H9 (cell line): ENCODE results near the gene DRICH1. TPM values are rescaled to one million over a fixed set of nuclear protein-coding genes. Genes with fewer than 3 reads are reported as not detected.
"Not testable (repeated sequence)": the region's sequence is repeated elsewhere in the genome, so short reads cannot be mapped to it uniquely, and the experiment has no call there.

ENCODE experiments used
- DNase-seq: peaks from one replicate; pipeline ENCODE4 v3.0.0-alpha.2; 2017
- H2AFZ ChIP-seq: one replicate; pipeline ENCODE4 v1.6.1; 2013; ENCODE audit warnings: mild to moderate bottlenecking, low read length, control low read depth, moderate library complexity
- H2AK5ac ChIP-seq: 2 replicates; pipeline ENCODE4 v1.6.1; 2013; ENCODE audit warnings: low read length, control low read depth, mixed read lengths; ENCODE audit not compliant: insufficient read length
- H2BK120ac ChIP-seq: one replicate; pipeline ENCODE4 v1.6.1; 2013; ENCODE audit warnings: low read depth, mild to moderate bottlenecking, low read length, control low read depth, inconsistent platforms; ENCODE audit not compliant: poor library complexity, severe bottlenecking
- H2BK12ac ChIP-seq: 2 replicates; pipeline ENCODE4 v1.6.1; 2013; ENCODE audit warnings: low read length, control low read depth, mixed read lengths, low read depth; ENCODE audit not compliant: insufficient read length
- H2BK15ac ChIP-seq: 2 replicates; pipeline ENCODE4 v1.6.1; 2013; ENCODE audit warnings: low read depth, low read length, control low read depth
- H2BK20ac ChIP-seq: one replicate; pipeline ENCODE4 v1.6.1; 2013; ENCODE audit warnings: low read depth, mild to moderate bottlenecking, low read length, control low read depth, inconsistent platforms; ENCODE audit not compliant: poor library complexity, severe bottlenecking
- H2BK5ac ChIP-seq: 2 replicates; pipeline ENCODE4 v1.6.1; 2013; ENCODE audit warnings: low read length, control low read depth, mixed read lengths; ENCODE audit not compliant: insufficient read length
- H3K14ac ChIP-seq: 2 replicates; pipeline ENCODE4 v1.6.1; 2013; ENCODE audit warnings: low read length, control low read depth; ENCODE audit not compliant: insufficient read depth
- H3K18ac ChIP-seq: 2 replicates; pipeline ENCODE4 v1.6.1; 2013; ENCODE audit warnings: low read depth, mild to moderate bottlenecking, mixed read lengths, low read length, control low read depth; ENCODE audit not compliant: insufficient read length
- H3K23ac ChIP-seq: 2 replicates; pipeline ENCODE4 v1.6.1; 2013; ENCODE audit warnings: low read length, control low read depth, mixed read lengths, low read depth; ENCODE audit not compliant: insufficient read length
- H3K23me2 ChIP-seq: 2 replicates; pipeline ENCODE4 v1.6.1; 2013; ENCODE audit warnings: low read depth, mild to moderate bottlenecking, mixed read lengths, low read length, control low read depth; ENCODE audit not compliant: insufficient read length, poor library complexity, severe bottlenecking
- H3K27ac ChIP-seq: 2 replicates; pipeline ENCODE4 v1.5.1; 2013; ENCODE audit warnings: low read length, control low read depth, mixed read lengths, low read depth; ENCODE audit not compliant: insufficient read length
- H3K27me3 ChIP-seq: 2 replicates; pipeline ENCODE4 v1.6.1; 2013; ENCODE audit warnings: low read length, control low read depth, inconsistent platforms; ENCODE audit not compliant: insufficient read depth
- H3K4ac ChIP-seq: 2 replicates; pipeline ENCODE4 v1.6.1; 2013; ENCODE audit warnings: low read depth, mild to moderate bottlenecking, control low read depth, inconsistent platforms, low read length, moderate library complexity
- H3K4me1 ChIP-seq: 2 replicates; pipeline ENCODE4 v1.6.1; 2013; ENCODE audit warnings: low read length, control low read depth, inconsistent platforms; ENCODE audit not compliant: insufficient read depth
- H3K4me2 ChIP-seq: 2 replicates; pipeline ENCODE4 v1.6.1; 2013; ENCODE audit warnings: low read length, control low read depth, mixed read lengths; ENCODE audit not compliant: insufficient read length, insufficient read depth
- H3K56ac ChIP-seq: 2 replicates; pipeline ENCODE4 v1.6.1; 2013; ENCODE audit warnings: low read depth, mild to moderate bottlenecking, mixed read lengths, low read length, control low read depth; ENCODE audit not compliant: insufficient read length
- H3K79me1 ChIP-seq: 2 replicates; pipeline ENCODE4 v1.6.1; 2013; ENCODE audit warnings: low read depth, mild to moderate bottlenecking, moderate library complexity, low read length, control low read depth, inconsistent platforms; ENCODE audit not compliant: insufficient read depth, poor library complexity, severe bottlenecking
- H3K79me2 ChIP-seq: 2 replicates; pipeline ENCODE4 v1.6.1; 2013; ENCODE audit warnings: low read length, control low read depth, inconsistent platforms; ENCODE audit not compliant: insufficient read depth
- H3K9ac ChIP-seq: 2 replicates; pipeline ENCODE4 v1.6.1; 2013; ENCODE audit warnings: low read length, control low read depth, mixed read lengths; ENCODE audit not compliant: insufficient read length; ENCODE audit errors: extremely low read depth
- H3K9me3 ChIP-seq: one replicate; pipeline ENCODE4 v1.6.1; 2013; ENCODE audit warnings: low read depth, low read length, inconsistent platforms; ENCODE audit not compliant: control insufficient read depth
- H3T11ph ChIP-seq: one replicate; pipeline ENCODE4 v1.6.1; 2013; ENCODE audit warnings: mild to moderate bottlenecking, low read length, control low read depth, inconsistent platforms
- H4K20me1 ChIP-seq: one replicate; pipeline ENCODE4 v1.6.1; 2013; ENCODE audit not compliant: control insufficient read depth, insufficient read length, insufficient read depth
- H4K5ac ChIP-seq: 2 replicates; pipeline ENCODE4 v1.6.1; 2013; ENCODE audit warnings: low read depth, mild to moderate bottlenecking, mixed read lengths, low read length, control low read depth; ENCODE audit not compliant: insufficient read length
- H4K8ac ChIP-seq: replicated peaks from 2 replicates; pipeline ENCODE4 v1.6.1; 2013; ENCODE audit warnings: low read length, control low read depth, mixed read lengths, low read depth; ENCODE audit not compliant: insufficient read length
- H4K91ac ChIP-seq: 2 replicates; pipeline ENCODE4 v1.6.1; 2013; ENCODE audit warnings: low read depth, mild to moderate bottlenecking, moderate library complexity, mixed read lengths, low read length, control low read depth; ENCODE audit not compliant: insufficient read length
- H3K27ac Mint-ChIP-seq, 3 experiments: 2 replicates in 2 of 3; 3 replicates in 1 of 3; pipeline ENCODE4 v1.8.0; 2020 to 2021; ENCODE audit warnings: mixed read lengths in 3 of 3, mild to moderate bottlenecking in 1 of 3, moderate library complexity in 1 of 3
- H3K27me3 Mint-ChIP-seq: 2 replicates; pipeline ENCODE4 v1.8.0; 2021; ENCODE audit warnings: low read depth, mild to moderate bottlenecking, moderate library complexity, mixed read lengths
- H3K36me3 Mint-ChIP-seq, 3 experiments: 2 replicates in 2 of 3; 3 replicates in 1 of 3; pipeline ENCODE4 v1.8.0; 2020 to 2021; ENCODE audit warnings: low read depth in 3 of 3, mixed read lengths in 3 of 3; ENCODE audit not compliant: insufficient read depth in 1 of 3
- H3K4me1 Mint-ChIP-seq, 2 experiments: 2 replicates each; pipeline ENCODE4 v1.8.0; 2020; ENCODE audit warnings: mixed read lengths in 2 of 2
- H3K4me3 Mint-ChIP-seq, 2 experiments: 2 replicates in 1 of 2; 3 replicates in 1 of 2; pipeline ENCODE4 v1.8.0; 2020 to 2021; ENCODE audit warnings: mild to moderate bottlenecking in 2 of 2, mixed read lengths in 2 of 2, moderate library complexity in 1 of 2
- H3K9me3 Mint-ChIP-seq, 2 experiments: 2 replicates in 1 of 2; 3 replicates in 1 of 2; pipeline ENCODE4 v1.8.0; 2020; ENCODE audit warnings: mild to moderate bottlenecking in 2 of 2, mixed read lengths in 2 of 2, moderate library complexity in 1 of 2
- WGBS: extraction: QIAGEN DNeasy Blood & Tissue Kit; methylation state at CpG from one replicate; pipeline ENCODE4 v1.1.7; 2013; ENCODE audit warnings: missing lambda C conversion rate, low lambda C conversion rate, mixed read lengths; ENCODE audit not compliant: insufficient read length; ENCODE audit errors: extremely low coverage; 5-methylcytosine and 5-hydroxymethylcytosine counted together
- total RNA-seq: library from RNA; stranded (reverse); gene quantifications from 2 replicates; pipeline ENCODE4 v1.2.1, GENCODE V29; 2021

Gene DRICH1
- total RNA-seq, 1 experiment from 2014 or later, result not detected

DNA sequence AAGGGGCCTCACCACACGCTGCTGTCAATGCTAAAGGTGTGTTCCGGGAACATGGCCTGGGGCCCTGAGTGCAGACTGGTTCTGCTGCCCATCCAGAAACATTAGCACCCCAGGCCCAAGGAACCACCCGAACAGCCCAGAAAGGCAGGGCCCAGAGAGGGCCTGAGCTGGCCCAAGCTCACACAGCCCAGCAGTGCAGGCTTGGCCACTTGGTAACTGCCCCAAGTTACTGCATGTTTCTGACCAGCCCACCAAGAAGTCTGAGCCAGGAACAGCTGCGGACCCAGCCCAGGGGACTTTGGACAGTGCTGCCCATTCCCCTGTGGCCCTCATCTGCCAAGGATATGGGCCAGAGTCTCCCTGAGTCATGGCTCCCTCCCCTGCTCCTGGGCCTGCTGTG, 39.3 kb upstream of the DRICH1 start:
- not testable (repeated sequence) for H3K4me3 Mint-ChIP-seq, H2BK120ac ChIP-seq

More for the DNA sequence above, 39.3 kb upstream of the DRICH1 start:
- peaks cover 23 to 26% of the 10 kb centered on the region in 2 experiments for H3K4me1 Mint-ChIP-seq
- not testable (repeated sequence) for H2BK12ac ChIP-seq, H2AK5ac ChIP-seq, H3K9me3 ChIP-seq, H3K4ac ChIP-seq, H3K79me1 ChIP-seq, H2BK20ac ChIP-seq, H3K14ac ChIP-seq, H3K23ac ChIP-seq, H3K36me3 Mint-ChIP-seq, H3K4me2 ChIP-seq, H2AFZ ChIP-seq, H4K91ac ChIP-seq, H4K8ac ChIP-seq, H3K4me1 ChIP-seq, H3K79me2 ChIP-seq, H3K23me2 ChIP-seq, H3T11ph ChIP-seq, H3K56ac ChIP-seq, H3K27me3 Mint-ChIP-seq, H3K27me3 ChIP-seq, H3K9ac ChIP-seq, H3K18ac ChIP-seq, H3K27ac ChIP-seq, H2BK15ac ChIP-seq, H4K20me1 ChIP-seq, DNase-seq, H2BK5ac ChIP-seq, H3K27ac Mint-ChIP-seq, H4K5ac ChIP-seq, H3K9me3 Mint-ChIP-seq
- WGBS, result no CpG with 5 or more reads among the region's 4 CpGs
